Fibroblast of lung (primary cell): Measurements from ENCODE around the gene NARF. TPM values are rescaled to one million over a fixed set of nuclear protein-coding genes. Genes with fewer than 3 reads are reported as not detected.

Experiments used
- DNase-seq, 2 donors: peaks; one replicate each; pipeline versions ENCODE4 v3.0.0 to v3.0.0-alpha.2; 2010; ENCODE audit warnings: low read depth in 2 of 2
- H2AFZ ChIP-seq: 2 replicates; pipeline ENCODE4 v1.5.1; 2012; ENCODE audit warnings: low read length, control low read depth, inconsistent platforms
- H3K27ac ChIP-seq: 2 replicates; pipeline ENCODE4 v1.5.1; 2011; ENCODE audit warnings: low read length, control low read depth; ENCODE audit not compliant: insufficient read depth
- H3K27me3 ChIP-seq: 2 replicates; pipeline ENCODE4 v1.5.1; 2011; ENCODE audit warnings: mild to moderate bottlenecking, low read length; ENCODE audit not compliant: control insufficient read depth, insufficient read depth
- H3K36me3 ChIP-seq: 2 replicates; pipeline ENCODE4 v1.5.1; 2011; ENCODE audit warnings: low read length; ENCODE audit not compliant: control insufficient read depth, insufficient read depth
- H3K4me1 ChIP-seq: 2 replicates; pipeline ENCODE4 v1.5.1; 2011; ENCODE audit warnings: low read length; ENCODE audit not compliant: control insufficient read depth, insufficient read depth; ENCODE audit errors: extremely low read depth
- H3K4me2 ChIP-seq: 2 replicates; pipeline ENCODE4 v1.5.1; 2011; ENCODE audit warnings: low read length, control low read depth; ENCODE audit not compliant: insufficient read depth; ENCODE audit errors: extremely low read depth
- H3K4me3 ChIP-seq, 4 experiments: fragments of 200-600 bp in 1 of 4; sonication (generic) in 1 of 4; replicated peaks in 1 of 4; 2 replicates each; pipeline ENCODE4 v1.5.1; 2011 to 2016; ENCODE audit warnings: low read length in 4 of 4, low read depth in 3 of 4, mild to moderate bottlenecking in 3 of 4, control low read depth in 2 of 4, inconsistent platforms in 1 of 4, mixed read lengths in 1 of 4; ENCODE audit not compliant: insufficient read depth in 1 of 4; ENCODE audit errors: control extremely low read depth in 1 of 4
- H3K79me2 ChIP-seq: 2 replicates; pipeline ENCODE4 v1.5.1; 2012; ENCODE audit warnings: mild to moderate bottlenecking, low read length, inconsistent platforms; ENCODE audit not compliant: control insufficient read depth, insufficient read depth
- H3K9ac ChIP-seq: 2 replicates; pipeline ENCODE4 v1.5.1; 2011; ENCODE audit warnings: mild to moderate bottlenecking, low read length, control low read depth; ENCODE audit not compliant: insufficient read depth
- H3K9me3 ChIP-seq: 2 replicates; pipeline ENCODE4 v1.5.1; 2012; ENCODE audit warnings: low read depth, low read length; ENCODE audit not compliant: control insufficient read depth, insufficient read depth
- H4K20me1 ChIP-seq: 2 replicates; pipeline ENCODE4 v1.5.1; 2011; ENCODE audit warnings: low read length; ENCODE audit not compliant: control insufficient read depth, insufficient read depth; ENCODE audit errors: extremely low read depth
- EZH2 ChIP-seq: IDR thresholded peaks from 2 replicates; pipeline ENCODE4 v1.5.1; 2012; ENCODE audit warnings: low read length, control low read depth, mild to moderate bottlenecking; ENCODE audit errors: missing control alignments
- polyA plus RNA-seq, 2 donors: library from polyadenylated mRNA; depleted of rRNA in 1 of 2; stranded (reverse) in 1 of 2; unstranded in 1 of 2; fragments of >200 nt; gene quantifications; 2 replicates each; pipeline ENCODE4 v1.2.1, GENCODE V29; 2011 to 2012; ENCODE audit warnings: missing spikeins in 1 of 2
- total RNA-seq: library from RNA; depleted of rRNA; stranded (reverse); fragments of >200 nt; gene quantifications from 2 replicates; pipeline ENCODE4 v1.2.1, GENCODE V29; 2014
- TF ChIP-seq, protein P1 (sequence below), 2 donors: IDR thresholded peaks in 1 of 2; conservative IDR thresholded peaks in 1 of 2; 1 replicate in 1 of 2; 2 replicates in 1 of 2; pipeline ENCODE4 v1.5.1; 2011 to 2012; ENCODE audit warnings: low read length in 2 of 2, control low read depth in 1 of 2, inconsistent platforms in 1 of 2, low read depth in 1 of 2, mild to moderate bottlenecking in 1 of 2

Gene NARF
- total and polyA plus RNA-seq, 2 donors (not counting 1 experiment from before 2014, with no cell fraction given): 22.0 to 38.7 TPM

DNA sequence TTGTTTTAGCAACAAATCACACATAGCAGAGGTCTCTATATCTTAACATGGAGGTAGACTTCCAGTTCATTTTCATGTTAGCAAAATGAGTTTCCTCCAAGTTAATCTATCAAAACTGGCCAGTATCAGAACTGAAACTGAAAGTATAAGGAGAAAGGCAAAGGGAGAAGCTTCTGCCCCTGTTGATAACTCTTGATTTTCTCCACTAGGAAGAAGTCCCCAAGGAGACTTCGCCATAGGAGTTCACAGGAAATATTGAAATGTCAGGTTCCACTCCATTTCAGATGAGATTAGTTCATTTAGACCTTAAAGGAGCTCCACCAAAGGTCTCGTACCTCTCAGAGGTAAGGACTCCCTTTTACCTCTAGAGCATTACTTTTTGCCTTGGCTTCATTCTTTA is 39.0 kb upstream of the NARF start:
- Histone ChIP-seq H3K4me1 (peaks cover 2% of the 10 kb centered on the region), H3K79me2 (no peaks in the 10 kb centered on the region), H2AFZ (no peak overlapping the region), H3K36me3 (no peaks in the 10 kb centered on the region), H3K4me3 (peak overlapping the region; percentile 78 to 93 (median 83)), H3K9ac (no peak overlapping the region), H3K9me3 (no peaks in the 10 kb centered on the region), H3K27ac (no peak overlapping the region), H4K20me1 (no peaks in the 10 kb centered on the region), H3K27me3 (no peaks in the 10 kb centered on the region), H3K4me2 (peak overlapping the region; percentile 99)
- TF ChIP-seq, protein P1, sequence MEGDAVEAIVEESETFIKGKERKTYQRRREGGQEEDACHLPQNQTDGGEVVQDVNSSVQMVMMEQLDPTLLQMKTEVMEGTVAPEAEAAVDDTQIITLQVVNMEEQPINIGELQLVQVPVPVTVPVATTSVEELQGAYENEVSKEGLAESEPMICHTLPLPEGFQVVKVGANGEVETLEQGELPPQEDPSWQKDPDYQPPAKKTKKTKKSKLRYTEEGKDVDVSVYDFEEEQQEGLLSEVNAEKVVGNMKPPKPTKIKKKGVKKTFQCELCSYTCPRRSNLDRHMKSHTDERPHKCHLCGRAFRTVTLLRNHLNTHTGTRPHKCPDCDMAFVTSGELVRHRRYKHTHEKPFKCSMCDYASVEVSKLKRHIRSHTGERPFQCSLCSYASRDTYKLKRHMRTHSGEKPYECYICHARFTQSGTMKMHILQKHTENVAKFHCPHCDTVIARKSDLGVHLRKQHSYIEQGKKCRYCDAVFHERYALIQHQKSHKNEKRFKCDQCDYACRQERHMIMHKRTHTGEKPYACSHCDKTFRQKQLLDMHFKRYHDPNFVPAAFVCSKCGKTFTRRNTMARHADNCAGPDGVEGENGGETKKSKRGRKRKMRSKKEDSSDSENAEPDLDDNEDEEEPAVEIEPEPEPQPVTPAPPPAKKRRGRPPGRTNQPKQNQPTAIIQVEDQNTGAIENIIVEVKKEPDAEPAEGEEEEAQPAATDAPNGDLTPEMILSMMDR (conservative IDR thresholded peaks at IDR 0.05 in 1 of 2, IDR thresholded peaks at IDR 0.05 in 1 of 2; ENCODE audit: low read depth in 1 of 2, low read length in 2 of 2): no peak
- TF ChIP-seq EZH2: no peak
- peak in 1 of 2 donors; percentile 17 for DNase-seq

DNA sequence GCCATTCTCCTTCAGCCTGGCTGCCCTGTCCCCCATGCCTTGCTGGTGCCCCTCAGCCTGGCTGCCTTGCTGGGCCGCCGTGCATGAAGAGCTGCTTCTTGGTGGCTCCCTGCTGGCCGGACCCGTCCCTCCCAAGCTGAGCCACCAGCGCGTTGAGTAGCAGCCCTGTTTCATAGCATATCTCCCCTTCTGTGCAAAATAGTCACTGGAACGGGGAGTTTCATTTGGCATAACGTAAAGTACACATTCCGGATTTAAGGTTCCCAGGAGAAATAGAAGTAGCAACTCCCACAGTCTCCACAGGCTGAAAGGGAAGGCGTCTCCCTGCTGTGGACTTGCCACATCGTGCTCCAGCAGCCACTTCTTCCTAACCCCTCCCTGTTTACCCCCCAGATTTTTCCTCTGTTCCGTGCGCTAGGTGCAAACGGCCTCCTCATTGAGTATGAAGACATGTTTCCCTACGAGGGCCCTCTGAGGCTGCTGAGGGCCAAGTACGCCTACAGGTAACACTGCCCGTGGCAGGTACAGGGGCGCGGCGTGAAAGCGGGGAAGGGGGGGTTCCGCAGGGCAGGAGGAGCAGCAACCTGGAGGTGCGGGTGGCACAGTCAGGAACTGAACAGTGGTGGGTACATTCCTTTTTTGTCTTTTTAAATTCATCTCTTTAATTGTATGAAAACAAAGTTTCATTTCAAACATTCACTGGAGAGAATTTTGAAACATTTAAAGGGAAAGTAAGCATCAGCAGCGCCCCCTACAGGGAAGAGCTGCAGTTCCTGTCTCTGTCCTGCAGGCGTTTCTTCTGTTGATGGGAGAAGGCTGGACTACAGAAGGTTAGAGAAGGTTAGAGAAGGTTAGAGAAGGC is 34.3 kb upstream of the NARF start:
- no peaks in the 10 kb centered on the region for H3K4me1 ChIP-seq
- H3K4me3 ChIP-seq: no peak overlapping the region
- no peak overlapping the region for H3K9ac ChIP-seq
- H3K36me3 ChIP-seq: no peaks in the 10 kb centered on the region
- H2AFZ ChIP-seq: no peak overlapping the region
- H3K4me2 ChIP-seq: no peak overlapping the region
- H3K9me3 ChIP-seq: no peaks in the 10 kb centered on the region
- no peak overlapping the region for H3K27ac ChIP-seq
- peak; percentile 19 to 61 for DNase-seq
- TF ChIP-seq, protein P1 (conservative IDR thresholded peaks at IDR 0.05 in 1 of 2, IDR thresholded peaks at IDR 0.05 in 1 of 2; ENCODE audit: low read depth in 1 of 2, low read length in 2 of 2): peak; percentile 53 to 79
- TF ChIP-seq EZH2: no peak
- H3K79me2 ChIP-seq: no peaks in the 10 kb centered on the region
- no peaks in the 10 kb centered on the region for H3K27me3 ChIP-seq
- H4K20me1 ChIP-seq: no peaks in the 10 kb centered on the region

DNA sequence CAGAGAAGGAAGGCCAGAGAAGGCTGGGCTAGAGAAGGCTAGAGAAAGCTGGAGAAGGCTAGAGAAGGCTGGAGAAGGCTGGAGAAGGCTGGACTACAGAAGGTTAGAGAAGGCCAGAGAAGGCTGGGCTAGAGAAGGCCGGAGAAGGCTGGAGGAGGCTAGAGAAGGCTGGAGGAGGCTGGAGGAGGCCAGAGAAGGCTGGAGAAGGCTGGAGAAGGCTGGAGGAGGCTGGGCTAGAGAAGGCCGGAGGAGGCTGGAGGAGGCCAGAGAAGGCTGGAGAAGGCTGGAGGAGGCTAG is 33.7 kb upstream of the NARF start:
- no peaks in the 10 kb centered on the region for H4K20me1 ChIP-seq
- H3K9me3 ChIP-seq: no peaks in the 10 kb centered on the region
- DNase-seq: no peak
- H3K9ac ChIP-seq: no peak overlapping the region
- no peaks in the 10 kb centered on the region for H3K79me2 ChIP-seq
- H3K27me3 ChIP-seq: no peaks in the 10 kb centered on the region
- H3K4me1 ChIP-seq: no peaks in the 10 kb centered on the region
- no peak overlapping the region for H3K27ac ChIP-seq
- no peak overlapping the region for H3K4me3 ChIP-seq
- no peaks in the 10 kb centered on the region for H3K36me3 ChIP-seq
- TF ChIP-seq EZH2: no peak
- TF ChIP-seq, protein P1 (conservative IDR thresholded peaks at IDR 0.05 in 1 of 2, IDR thresholded peaks at IDR 0.05 in 1 of 2; ENCODE audit: low read depth in 1 of 2, low read length in 2 of 2): no peak
- no peak overlapping the region for H3K4me2 ChIP-seq
- no peak overlapping the region for H2AFZ ChIP-seq
